ENCODE measurements around the gene NRSN2.
"Not testable (repeated sequence)": the region's sequence is repeated elsewhere in the genome, so short reads cannot be mapped to it uniquely, and the experiment has no call there.

NRSN2 gene

DNA sequence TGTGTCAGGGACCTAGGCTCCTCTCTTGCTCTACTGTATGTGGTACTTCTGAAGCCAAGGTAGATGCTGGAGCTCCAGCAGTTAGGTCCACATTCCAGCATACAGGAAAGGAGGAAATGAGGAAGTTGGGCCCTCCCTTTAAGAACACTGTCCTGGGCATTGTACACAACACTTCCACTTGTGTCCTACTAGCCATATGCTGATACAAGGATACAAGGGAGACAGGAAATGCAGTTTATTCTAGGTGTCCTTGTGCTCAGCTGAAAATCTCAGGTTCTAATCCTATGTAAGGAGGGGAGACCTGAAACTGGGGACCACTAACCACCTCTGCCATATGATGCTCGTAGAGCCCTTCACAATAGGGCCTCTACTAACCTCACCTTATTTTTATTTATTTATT is 37.8 kb downstream of the NRSN2 start:
- no peaks in the 10 kb centered on the region for H3K9me3 ChIP-seq (ENCODE audit: control insufficient read depth in 1 of 2, low read length in 2 of 2)
- peaks cover 0 to 8% of the 10 kb centered on the region in 2 donors for H3K27me3 ChIP-seq (ENCODE audit: control insufficient read depth in 1 of 2, insufficient read depth in 2 of 2, low read length in 2 of 2)
- H3K4me1 ChIP-seq (ENCODE audit: control insufficient read depth in 1 of 2, insufficient read depth in 2 of 2, low read length in 2 of 2): peaks cover 6 to 7% of the 10 kb centered on the region in 2 donors
- no peak overlapping the region for H3K27ac ChIP-seq (ENCODE audit: low read depth, low read length)
- no peak overlapping the region for H3K4me3 ChIP-seq (ENCODE audit: low read depth in 1 of 2, low read length in 2 of 2)
- H3K9ac ChIP-seq (ENCODE audit: low read depth in 1 of 2, low read length in 2 of 2): no peak overlapping the region
- H3K36me3 ChIP-seq (ENCODE audit: control insufficient read depth in 1 of 2, insufficient read depth in 2 of 2, low read length in 2 of 2): peaks cover 3 to 4% of the 10 kb centered on the region in 2 donors

DNA sequence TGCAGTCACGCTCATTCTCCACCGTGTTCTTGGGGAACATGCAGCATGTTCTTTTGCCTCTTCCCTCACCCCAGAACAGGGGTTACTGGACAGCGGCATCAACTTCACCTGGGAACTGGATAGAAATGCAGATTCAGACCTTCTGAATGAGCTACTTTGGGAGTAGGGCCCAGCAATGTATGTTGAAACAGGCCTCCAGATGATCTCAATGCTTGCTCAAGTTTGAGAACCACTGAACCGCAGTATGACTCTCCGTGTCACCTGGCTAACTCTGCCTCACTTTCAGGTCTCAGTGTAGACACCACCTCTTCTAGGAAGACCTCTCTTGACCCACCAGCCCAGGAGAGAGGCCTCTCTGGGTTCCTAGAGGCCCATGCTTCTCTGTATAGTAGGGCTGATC is 38.5 kb downstream of the NRSN2 start:
- no peaks in the 10 kb centered on the region for H3K9me3 ChIP-seq (ENCODE audit: control insufficient read depth in 1 of 2, low read length in 2 of 2)
- no peak overlapping the region for H3K9ac ChIP-seq (ENCODE audit: low read depth in 1 of 2, low read length in 2 of 2)
- no peak overlapping the region for H3K27ac ChIP-seq (ENCODE audit: low read depth, low read length)
- H3K36me3 ChIP-seq (ENCODE audit: control insufficient read depth in 1 of 2, insufficient read depth in 2 of 2, low read length in 2 of 2): peaks cover 3 to 5% of the 10 kb centered on the region in 2 donors
- peaks cover 0 to 5% of the 10 kb centered on the region in 2 donors for H3K27me3 ChIP-seq (ENCODE audit: control insufficient read depth in 1 of 2, insufficient read depth in 2 of 2, low read length in 2 of 2)
- H3K4me1 ChIP-seq (ENCODE audit: control insufficient read depth in 1 of 2, insufficient read depth in 2 of 2, low read length in 2 of 2): peaks cover 6 to 7% of the 10 kb centered on the region in 2 donors
- H3K4me3 ChIP-seq (ENCODE audit: low read depth in 1 of 2, low read length in 2 of 2): no peak overlapping the region

DNA sequence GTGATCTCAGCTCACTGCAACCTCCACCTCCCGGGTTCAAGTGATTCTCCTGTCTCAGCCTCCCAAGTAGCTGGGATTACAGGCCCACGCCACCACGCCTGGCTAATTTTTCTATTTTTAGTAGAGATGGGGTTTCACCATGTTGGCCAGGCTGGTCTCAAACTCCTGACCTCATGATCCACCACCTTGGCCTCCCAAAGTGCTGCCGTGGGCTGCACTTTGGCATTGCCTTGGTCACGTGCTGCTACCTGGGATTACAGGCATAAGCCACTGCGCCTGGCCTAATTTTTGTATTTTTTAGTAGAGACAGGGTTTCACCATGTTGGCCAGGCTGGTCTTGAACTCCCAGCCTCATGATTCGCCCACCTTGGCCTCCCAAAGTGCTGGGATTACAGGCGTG is 39.7 kb downstream of the NRSN2 start:
- H3K4me3 ChIP-seq (ENCODE audit: low read depth in 1 of 2, low read length in 2 of 2); H3K27ac ChIP-seq (ENCODE audit: low read depth, low read length); H3K36me3 ChIP-seq (ENCODE audit: control insufficient read depth in 1 of 2, insufficient read depth in 2 of 2, low read length in 2 of 2); H3K9ac ChIP-seq (ENCODE audit: low read depth in 1 of 2, low read length in 2 of 2); H3K9me3 ChIP-seq (ENCODE audit: control insufficient read depth in 1 of 2, low read length in 2 of 2); H3K4me1 ChIP-seq (ENCODE audit: control insufficient read depth in 1 of 2, insufficient read depth in 2 of 2, low read length in 2 of 2); H3K27me3 ChIP-seq (ENCODE audit: control insufficient read depth in 1 of 2, insufficient read depth in 2 of 2, low read length in 2 of 2): not testable (repeated sequence)

DNA sequence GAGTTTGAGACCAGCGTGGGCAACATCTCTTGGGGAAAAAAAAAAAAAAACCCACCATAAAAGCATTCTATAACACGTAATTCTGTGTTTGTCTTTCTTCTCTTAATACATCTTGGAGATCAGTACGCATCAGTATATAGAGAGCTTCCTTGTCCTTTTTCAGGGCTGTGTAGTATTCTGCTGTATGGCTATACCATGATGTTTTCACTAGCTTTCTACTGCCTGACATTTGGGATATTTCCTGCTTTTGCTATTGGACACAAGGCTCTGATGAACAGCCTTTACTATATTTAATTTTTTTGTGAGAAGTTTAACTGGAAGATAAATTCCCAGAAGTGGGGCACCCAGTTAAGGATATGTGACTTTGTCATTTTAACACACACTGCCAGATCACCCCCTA is 40.6 kb downstream of the NRSN2 start:
- Histone ChIP-seq H3K9me3 (ENCODE audit: control insufficient read depth in 1 of 2, low read length in 2 of 2) (no peaks in the 10 kb centered on the region), H3K4me1 (ENCODE audit: control insufficient read depth in 1 of 2, insufficient read depth in 2 of 2, low read length in 2 of 2) (peaks cover under 1 to 2% of the 10 kb centered on the region in 2 donors), H3K36me3 (ENCODE audit: control insufficient read depth in 1 of 2, insufficient read depth in 2 of 2, low read length in 2 of 2) (peaks cover 3 to 13% of the 10 kb centered on the region in 2 donors), H3K9ac (ENCODE audit: low read depth in 1 of 2, low read length in 2 of 2) (no peak overlapping the region), H3K27ac (ENCODE audit: low read depth, low read length) (no peak overlapping the region), H3K4me3 (ENCODE audit: low read depth in 1 of 2, low read length in 2 of 2) (no peak overlapping the region), H3K27me3 (ENCODE audit: control insufficient read depth in 1 of 2, insufficient read depth in 2 of 2, low read length in 2 of 2) (peaks cover 0 to under 1% of the 10 kb centered on the region in 2 donors)

DNA sequence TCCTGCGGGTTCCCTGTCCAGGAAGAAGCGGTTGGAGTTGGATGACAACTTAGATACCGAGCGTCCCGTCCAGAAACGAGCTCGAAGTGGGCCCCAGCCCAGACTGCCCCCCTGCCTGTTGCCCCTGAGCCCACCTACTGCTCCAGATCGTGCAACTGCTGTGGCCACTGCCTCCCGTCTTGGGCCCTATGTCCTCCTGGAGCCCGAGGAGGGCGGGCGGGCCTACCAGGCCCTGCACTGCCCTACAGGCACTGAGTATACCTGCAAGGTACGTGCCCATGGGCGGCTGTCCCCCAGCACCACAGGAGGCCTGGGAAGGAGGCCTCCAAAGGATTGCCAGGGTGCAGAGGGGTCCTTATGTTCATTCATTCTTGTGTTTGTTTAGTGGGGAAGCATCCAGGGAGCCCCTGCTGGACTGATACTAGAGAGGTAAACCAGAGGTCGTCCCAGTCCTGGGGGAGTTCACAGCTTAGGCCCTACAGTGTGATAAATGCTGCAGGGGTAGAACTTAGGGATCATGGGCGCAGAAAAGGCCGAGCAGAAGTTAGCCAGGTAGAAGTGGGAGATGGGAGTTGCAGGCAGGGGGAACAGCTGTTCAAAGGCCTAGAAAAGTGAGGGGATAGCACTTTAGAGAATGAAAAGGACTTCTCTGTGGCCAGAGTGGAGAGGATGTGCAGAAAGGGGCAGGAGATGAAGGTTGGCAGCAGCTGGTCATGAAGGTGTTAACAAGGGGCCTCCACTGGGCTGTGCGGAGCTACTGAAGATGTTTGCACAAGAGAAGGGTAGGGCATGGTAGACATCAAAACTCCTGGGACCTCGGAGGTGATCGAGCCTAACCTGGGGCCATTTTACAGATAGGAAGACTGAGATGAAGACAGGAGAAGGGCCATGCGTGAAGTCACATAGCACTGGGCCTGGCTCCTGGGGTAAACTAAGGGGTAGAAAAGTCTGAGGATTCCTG is 41.4 kb downstream of the NRSN2 start:
- H3K4me3 ChIP-seq (ENCODE audit: low read depth in 1 of 2, low read length in 2 of 2): no peak overlapping the region
- H3K4me1 ChIP-seq (ENCODE audit: control insufficient read depth in 1 of 2, insufficient read depth in 2 of 2, low read length in 2 of 2): no peaks in the 10 kb centered on the region
- no peaks in the 10 kb centered on the region for H3K27me3 ChIP-seq (ENCODE audit: control insufficient read depth in 1 of 2, insufficient read depth in 2 of 2, low read length in 2 of 2)
- no peak overlapping the region for H3K27ac ChIP-seq (ENCODE audit: low read depth, low read length)
- no peak overlapping the region for H3K9ac ChIP-seq (ENCODE audit: low read depth in 1 of 2, low read length in 2 of 2)
- peaks cover 3 to 17% of the 10 kb centered on the region in 2 donors for H3K36me3 ChIP-seq (ENCODE audit: control insufficient read depth in 1 of 2, insufficient read depth in 2 of 2, low read length in 2 of 2)
- no peaks in the 10 kb centered on the region for H3K9me3 ChIP-seq (ENCODE audit: control insufficient read depth in 1 of 2, low read length in 2 of 2)

DNA sequence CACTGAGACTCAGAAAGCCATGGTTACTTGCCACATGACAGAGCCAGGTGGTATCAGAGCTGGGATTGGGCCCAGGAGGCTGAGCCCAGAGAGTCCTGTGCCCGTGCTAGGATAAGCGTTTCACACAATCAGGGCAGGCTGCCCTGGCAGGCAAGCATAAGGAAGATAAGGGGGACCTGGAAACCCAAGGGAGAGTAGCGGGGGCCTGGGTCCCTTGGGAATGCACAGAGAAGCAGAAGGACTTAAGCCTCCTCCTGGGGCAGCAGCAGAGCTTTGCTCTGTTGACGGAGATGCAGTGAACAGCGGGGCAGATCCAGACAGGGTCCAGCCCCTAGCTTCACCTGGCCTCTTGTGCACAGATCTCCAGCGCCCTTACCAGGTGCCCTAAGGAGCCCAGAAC is 42.3 kb downstream of the NRSN2 start:
- Histone ChIP-seq H3K4me1 (ENCODE audit: control insufficient read depth in 1 of 2, insufficient read depth in 2 of 2, low read length in 2 of 2) (no peaks in the 10 kb centered on the region), H3K36me3 (ENCODE audit: control insufficient read depth in 1 of 2, insufficient read depth in 2 of 2, low read length in 2 of 2) (peaks cover 3 to 17% of the 10 kb centered on the region in 2 donors), H3K9me3 (ENCODE audit: control insufficient read depth in 1 of 2, low read length in 2 of 2) (no peaks in the 10 kb centered on the region), H3K4me3 (ENCODE audit: low read depth in 1 of 2, low read length in 2 of 2) (no peak overlapping the region), H3K27me3 (ENCODE audit: control insufficient read depth in 1 of 2, insufficient read depth in 2 of 2, low read length in 2 of 2) (no peaks in the 10 kb centered on the region), H3K9ac (ENCODE audit: low read depth in 1 of 2, low read length in 2 of 2) (no peak overlapping the region), H3K27ac (ENCODE audit: low read depth, low read length) (no peak overlapping the region)

DNA sequence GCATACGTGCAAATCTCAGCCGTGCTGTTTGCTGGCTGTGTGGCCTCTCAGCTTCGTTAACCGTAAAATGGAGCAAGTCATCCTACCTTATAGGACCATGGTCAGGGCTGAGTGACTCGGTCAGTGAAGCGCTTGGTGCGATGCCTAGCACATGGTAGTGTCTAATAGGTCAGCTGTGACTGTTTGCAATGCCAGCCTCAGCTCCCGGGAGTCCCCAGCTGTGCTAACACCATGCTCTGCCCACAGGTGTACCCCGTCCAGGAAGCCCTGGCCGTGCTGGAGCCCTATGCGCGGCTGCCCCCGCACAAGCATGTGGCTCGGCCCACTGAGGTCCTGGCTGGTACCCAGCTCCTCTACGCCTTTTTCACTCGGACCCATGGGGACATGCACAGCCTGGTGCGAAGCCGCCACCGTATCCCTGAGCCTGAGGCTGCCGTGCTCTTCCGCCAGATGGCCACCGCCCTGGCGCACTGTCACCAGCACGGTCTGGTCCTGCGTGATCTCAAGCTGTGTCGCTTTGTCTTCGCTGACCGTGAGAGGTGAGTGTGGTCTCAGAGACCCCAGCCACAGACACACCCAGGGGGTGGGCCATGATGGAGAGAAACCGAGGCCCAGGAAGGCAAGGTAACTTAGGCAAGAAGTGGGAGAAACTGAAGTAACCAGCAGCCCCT is 44.3 kb downstream of the NRSN2 start:
- Histone ChIP-seq H3K9ac (ENCODE audit: low read depth in 1 of 2, low read length in 2 of 2) (no peak overlapping the region), H3K36me3 (ENCODE audit: control insufficient read depth in 1 of 2, insufficient read depth in 2 of 2, low read length in 2 of 2) (peaks cover 3 to 19% of the 10 kb centered on the region in 2 donors), H3K9me3 (ENCODE audit: control insufficient read depth in 1 of 2, low read length in 2 of 2) (no peaks in the 10 kb centered on the region), H3K4me1 (ENCODE audit: control insufficient read depth in 1 of 2, insufficient read depth in 2 of 2, low read length in 2 of 2) (no peaks in the 10 kb centered on the region), H3K4me3 (ENCODE audit: low read depth in 1 of 2, low read length in 2 of 2) (no peak overlapping the region), H3K27me3 (ENCODE audit: control insufficient read depth in 1 of 2, insufficient read depth in 2 of 2, low read length in 2 of 2) (no peaks in the 10 kb centered on the region), H3K27ac (ENCODE audit: low read depth, low read length) (no peak overlapping the region)

DNA sequence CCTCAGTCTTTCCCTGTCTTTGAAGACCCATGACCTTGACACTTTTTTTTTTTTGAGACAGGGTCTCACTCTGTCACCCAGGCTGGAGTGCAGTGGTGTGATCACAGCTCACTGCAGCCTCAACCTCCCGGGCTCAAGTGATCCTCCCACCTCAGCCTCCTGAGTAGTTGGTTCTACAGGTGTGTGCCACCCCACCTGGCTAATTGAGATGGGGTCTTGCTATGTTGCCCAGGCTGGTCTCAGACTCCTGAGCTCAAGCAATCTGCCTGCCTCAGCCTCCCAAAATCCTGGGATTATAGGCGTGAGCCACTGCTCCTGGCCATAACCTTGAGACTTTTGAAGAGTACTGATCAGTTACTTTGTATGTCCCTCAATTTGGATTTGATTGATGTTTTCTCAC is 46.4 kb downstream of the NRSN2 start:
- H3K27ac ChIP-seq (ENCODE audit: low read depth, low read length); H3K9ac ChIP-seq (ENCODE audit: low read depth in 1 of 2, low read length in 2 of 2); H3K4me3 ChIP-seq (ENCODE audit: low read depth in 1 of 2, low read length in 2 of 2); H3K4me1 ChIP-seq (ENCODE audit: control insufficient read depth in 1 of 2, insufficient read depth in 2 of 2, low read length in 2 of 2); H3K9me3 ChIP-seq (ENCODE audit: control insufficient read depth in 1 of 2, low read length in 2 of 2); H3K27me3 ChIP-seq (ENCODE audit: control insufficient read depth in 1 of 2, insufficient read depth in 2 of 2, low read length in 2 of 2): not testable (repeated sequence)
- peaks cover 3 to 30% of the 10 kb centered on the region in 2 donors for H3K36me3 ChIP-seq (ENCODE audit: control insufficient read depth in 1 of 2, insufficient read depth in 2 of 2, low read length in 2 of 2)

DNA sequence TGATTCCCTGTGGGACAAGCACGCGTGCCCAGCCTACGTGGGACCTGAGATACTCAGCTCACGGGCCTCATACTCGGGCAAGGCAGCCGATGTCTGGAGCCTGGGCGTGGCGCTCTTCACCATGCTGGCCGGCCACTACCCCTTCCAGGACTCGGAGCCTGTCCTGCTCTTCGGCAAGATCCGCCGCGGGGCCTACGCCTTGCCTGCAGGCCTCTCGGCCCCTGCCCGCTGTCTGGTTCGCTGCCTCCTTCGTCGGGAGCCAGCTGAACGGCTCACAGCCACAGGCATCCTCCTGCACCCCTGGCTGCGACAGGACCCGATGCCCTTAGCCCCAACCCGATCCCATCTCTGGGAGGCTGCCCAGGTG is 49.3 kb downstream of the NRSN2 start:
- no peaks in the 10 kb centered on the region for H3K27me3 ChIP-seq (ENCODE audit: control insufficient read depth in 1 of 2, insufficient read depth in 2 of 2, low read length in 2 of 2)
- no peaks in the 10 kb centered on the region for H3K4me1 ChIP-seq (ENCODE audit: control insufficient read depth in 1 of 2, insufficient read depth in 2 of 2, low read length in 2 of 2)
- no peak overlapping the region for H3K9ac ChIP-seq (ENCODE audit: low read depth in 1 of 2, low read length in 2 of 2)
- no peak overlapping the region for H3K4me3 ChIP-seq (ENCODE audit: low read depth in 1 of 2, low read length in 2 of 2)
- peaks cover 0 to 25% of the 10 kb centered on the region in 2 donors for H3K36me3 ChIP-seq (ENCODE audit: control insufficient read depth in 1 of 2, insufficient read depth in 2 of 2, low read length in 2 of 2)
- H3K27ac ChIP-seq (ENCODE audit: low read depth, low read length): no peak overlapping the region
- no peaks in the 10 kb centered on the region for H3K9me3 ChIP-seq (ENCODE audit: control insufficient read depth in 1 of 2, low read length in 2 of 2)

DNA sequence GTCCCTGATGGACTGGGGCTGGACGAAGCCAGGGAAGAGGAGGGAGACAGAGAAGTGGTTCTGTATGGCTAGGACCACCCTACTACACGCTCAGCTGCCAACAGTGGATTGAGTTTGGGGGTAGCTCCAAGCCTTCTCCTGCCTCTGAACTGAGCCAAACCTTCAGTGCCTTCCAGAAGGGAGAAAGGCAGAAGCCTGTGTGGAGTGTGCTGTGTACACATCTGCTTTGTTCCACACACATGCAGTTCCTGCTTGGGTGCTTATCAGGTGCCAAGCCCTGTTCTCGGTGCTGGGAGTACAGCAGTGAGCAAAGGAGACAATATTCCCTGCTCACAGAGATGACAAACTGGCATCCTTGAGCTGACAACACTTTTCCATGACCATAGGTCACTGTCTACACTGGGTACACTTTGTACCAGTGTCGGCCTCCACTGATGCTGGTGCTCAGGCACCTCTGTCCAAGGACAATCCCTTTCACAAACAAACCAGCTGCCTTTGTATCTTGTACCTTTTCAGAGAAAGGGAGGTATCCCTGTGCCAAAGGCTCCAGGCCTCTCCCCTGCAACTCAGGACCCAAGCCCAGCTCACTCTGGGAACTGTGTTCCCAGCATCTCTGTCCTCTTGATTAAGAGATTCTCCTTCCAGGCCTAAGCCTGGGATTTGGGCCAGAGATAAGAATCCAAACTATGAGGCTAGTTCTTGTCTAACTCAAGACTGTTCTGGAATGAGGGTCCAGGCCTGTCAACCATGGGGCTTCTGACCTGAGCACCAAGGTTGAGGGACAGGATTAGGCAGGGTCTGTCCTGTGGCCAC is 49.9 kb downstream of the NRSN2 start:
- no peaks in the 10 kb centered on the region for H3K9me3 ChIP-seq (ENCODE audit: control insufficient read depth in 1 of 2, low read length in 2 of 2)
- H3K4me3 ChIP-seq (ENCODE audit: low read depth in 1 of 2, low read length in 2 of 2): no peak overlapping the region
- no peak overlapping the region for H3K27ac ChIP-seq (ENCODE audit: low read depth, low read length)
- H3K27me3 ChIP-seq (ENCODE audit: control insufficient read depth in 1 of 2, insufficient read depth in 2 of 2, low read length in 2 of 2): no peaks in the 10 kb centered on the region
- peaks cover 0 to 20% of the 10 kb centered on the region in 2 donors for H3K36me3 ChIP-seq (ENCODE audit: control insufficient read depth in 1 of 2, insufficient read depth in 2 of 2, low read length in 2 of 2)
- H3K9ac ChIP-seq (ENCODE audit: low read depth in 1 of 2, low read length in 2 of 2): no peak overlapping the region
- H3K4me1 ChIP-seq (ENCODE audit: control insufficient read depth in 1 of 2, insufficient read depth in 2 of 2, low read length in 2 of 2): no peaks in the 10 kb centered on the region

Measured in duodenal mucosa (tissue), 2 donors.